Activated CD8-positive, alpha-beta memory T cell treated with anti-CD3 and anti-CD28 coated beads for 24 hours (primary cell): ENCODE results near the gene GPER1.
"Not testable (repeated sequence)": the region's sequence is repeated elsewhere in the genome, so short reads cannot be mapped to it uniquely, and the experiment has no call there.

Experiments
- DNase-seq: peaks from one replicate; pipeline ENCODE4 v3.0.0-alpha.2; 2020

Gene GPER1

DNA sequence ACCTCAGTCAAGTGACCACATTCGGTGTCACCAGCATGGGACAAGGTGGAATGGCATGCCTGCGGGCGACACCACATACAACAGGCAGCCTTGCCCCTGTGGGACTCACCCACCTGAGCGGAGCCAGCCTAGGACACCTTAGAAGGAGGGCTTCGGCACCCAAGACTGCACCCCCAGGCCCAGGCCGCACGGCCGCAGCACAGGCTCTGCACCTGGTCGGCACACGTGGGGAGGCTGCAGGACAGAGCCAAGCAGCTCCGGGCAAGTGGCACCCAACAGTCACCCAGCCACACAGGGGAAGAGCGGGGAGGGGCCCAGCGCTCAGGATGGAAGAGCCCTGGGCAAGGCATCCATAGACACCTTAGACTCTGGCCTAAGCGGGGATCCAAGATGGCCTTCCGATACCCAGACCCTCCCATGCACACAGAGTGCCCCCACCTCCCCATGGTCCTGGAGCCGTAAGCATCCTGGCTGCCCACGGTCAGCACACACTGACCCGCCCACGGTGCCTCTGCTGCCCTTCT lies 16.1 kb upstream of the GPER1 start:
- no peak for DNase-seq

DNA sequence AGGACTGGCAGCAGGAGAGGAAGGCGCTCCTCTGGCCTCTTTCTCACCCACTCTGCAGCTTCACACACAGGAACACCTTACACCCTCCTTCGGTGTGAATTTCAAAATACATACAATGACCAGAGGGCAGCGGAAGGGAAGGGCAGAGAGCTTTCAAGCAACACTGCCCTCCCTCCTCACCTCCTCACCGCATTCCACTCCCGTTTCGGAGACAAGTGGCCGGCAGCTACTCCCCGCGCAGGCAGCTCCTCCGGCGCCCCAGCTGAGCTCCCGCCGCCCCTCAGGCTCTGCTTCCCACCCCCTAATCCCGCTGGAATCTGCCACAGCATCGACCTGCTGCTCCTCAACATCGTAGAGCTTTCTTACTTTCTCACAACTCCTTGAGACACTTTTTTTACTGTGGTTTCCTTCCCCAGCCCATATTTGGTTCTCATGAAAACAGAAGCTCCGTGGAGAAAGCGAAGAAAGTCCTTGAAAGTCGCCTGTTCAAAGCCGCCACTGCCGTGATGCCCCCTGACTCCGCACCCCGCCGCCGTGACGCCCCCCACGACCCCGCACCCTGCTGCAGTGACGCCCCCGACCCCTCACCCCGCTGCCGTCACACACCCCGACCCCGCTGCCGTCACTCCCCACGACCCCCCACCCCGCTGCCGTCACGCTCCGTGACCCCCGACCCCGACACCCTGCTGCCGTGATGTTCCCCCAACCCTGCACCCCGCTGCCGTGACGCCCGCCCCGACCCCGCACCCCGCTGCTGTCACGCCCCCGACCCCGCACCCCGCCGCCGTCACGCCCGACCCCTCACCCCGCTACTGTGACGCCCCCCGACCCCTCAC lies 14.6 kb upstream of the GPER1 start:
- no peak for DNase-seq

DNA sequence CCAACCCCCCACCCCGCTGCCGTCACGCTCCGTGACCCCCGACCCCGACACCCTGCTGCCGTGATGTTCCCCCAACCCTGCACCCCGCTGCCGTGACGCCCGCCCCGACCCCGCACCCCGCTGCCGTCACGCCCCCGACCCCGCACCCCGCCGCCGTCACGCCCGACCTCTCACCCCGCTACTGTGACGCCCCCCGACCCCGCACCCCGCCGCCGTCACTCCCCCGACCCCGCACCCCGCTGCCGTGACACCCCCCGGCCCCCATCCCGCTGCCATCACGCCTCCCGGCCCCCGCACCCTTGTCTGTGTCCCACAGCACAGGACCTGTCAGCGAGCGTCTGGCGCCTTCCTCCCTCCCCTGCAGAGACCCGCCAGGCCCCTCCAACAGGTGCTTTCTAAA lies 13.9 kb upstream of the GPER1 start:
- not testable (repeated sequence) for DNase-seq

DNA sequence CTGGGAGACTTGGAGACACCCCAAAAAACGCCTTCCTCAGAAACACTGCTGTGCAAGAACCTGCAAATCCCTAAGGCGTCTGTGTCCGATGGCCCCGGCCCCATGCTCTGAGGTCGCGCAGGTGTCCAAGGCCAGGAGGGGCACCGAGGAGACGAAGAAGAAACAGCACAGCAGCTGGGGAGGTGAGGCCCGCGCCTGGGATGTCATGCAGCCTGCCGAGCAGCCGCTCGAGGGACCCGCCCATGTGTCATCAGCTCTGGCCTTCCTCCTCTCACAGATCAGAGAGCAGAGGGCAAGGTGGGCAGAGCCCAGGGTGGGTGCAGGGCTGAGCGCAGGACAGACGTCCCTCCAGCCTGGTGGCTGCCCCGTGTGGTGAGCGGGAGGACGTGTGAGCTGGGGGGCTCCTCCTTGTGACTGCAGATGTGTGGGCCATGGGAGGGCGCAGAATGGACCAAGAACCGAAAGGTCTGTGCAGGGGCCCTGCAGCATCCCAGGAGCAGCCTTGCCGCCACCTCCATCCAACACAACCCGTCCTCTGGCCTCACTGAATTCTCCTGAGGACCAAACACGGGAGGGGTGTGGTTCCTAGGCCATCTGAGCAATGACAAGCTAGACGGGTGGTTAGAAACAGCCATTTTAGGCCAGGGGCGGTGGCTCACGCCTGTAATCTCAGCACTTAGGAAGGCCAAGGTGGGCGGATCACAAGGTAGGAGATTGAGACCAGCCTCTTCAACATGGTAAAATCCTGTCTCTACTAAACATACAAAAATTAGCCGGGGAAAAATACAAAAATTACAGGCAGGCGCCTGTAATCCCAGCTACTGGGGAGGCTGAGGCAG lies 13.1 kb upstream of the GPER1 start:
- no peak for DNase-seq

DNA sequence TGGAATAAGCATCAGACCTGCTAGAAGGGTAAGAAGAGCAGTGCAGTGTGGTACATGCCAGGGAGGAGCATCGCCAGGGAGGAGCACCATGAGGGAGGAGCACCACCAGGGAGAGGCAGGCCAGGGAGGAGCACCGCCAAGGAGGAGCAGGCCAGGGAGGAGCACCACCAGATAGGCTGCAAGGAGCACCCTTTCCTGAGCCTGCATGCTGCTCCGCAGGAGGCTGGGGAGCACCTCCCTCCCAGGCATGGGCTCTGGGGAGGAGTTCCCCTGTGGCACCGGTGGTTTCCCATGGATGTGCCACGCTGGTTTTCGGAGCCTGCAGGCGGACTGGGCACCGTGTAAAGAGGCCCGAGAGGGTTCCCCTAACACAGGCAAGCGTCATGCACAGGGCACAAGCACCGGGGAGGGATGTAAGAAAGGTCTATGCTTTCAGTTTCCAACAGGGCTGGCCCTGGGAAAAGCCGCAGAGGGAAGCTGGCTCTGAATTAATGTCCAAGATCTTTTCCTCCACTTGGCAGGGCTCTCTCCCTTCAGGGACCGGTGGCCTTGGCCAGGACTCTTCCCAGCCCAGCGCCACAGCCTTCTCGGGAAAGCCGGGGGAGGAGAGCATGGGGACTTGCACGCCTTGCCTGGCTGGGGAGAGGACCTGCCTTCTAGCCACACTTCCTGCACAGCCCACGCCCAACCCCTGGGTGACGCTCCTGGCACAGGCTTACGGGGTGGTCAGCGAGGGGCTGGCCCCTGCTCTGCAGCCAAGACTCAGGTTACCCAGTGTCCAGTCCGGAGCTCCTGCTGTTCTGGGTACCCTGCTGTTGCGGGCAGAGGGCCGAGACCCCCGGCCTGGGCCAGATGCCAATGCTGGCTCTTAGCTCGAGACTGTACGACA lies 11.5 kb upstream of the GPER1 start:
- no peak for DNase-seq

DNA sequence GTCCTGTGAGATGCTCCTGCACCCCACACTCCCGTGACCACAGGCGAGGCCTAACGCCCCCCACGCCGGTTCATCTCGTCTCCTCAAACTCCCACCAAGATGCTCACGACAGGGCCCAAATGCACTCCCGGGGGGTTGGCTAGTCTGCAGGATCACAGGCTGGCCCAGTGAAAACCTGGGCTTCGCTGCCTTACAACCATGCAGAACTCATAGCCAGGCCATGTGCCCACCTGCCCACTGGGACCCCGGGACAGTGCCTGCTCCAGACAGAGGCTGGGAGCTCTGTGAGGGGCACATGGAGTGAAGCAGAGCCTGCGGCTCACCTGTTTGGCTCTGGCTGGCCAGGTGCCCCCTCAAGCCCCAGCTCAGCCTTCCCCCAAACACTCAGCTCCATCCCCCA lies 9.4 kb upstream of the GPER1 start:
- no peak for DNase-seq

DNA sequence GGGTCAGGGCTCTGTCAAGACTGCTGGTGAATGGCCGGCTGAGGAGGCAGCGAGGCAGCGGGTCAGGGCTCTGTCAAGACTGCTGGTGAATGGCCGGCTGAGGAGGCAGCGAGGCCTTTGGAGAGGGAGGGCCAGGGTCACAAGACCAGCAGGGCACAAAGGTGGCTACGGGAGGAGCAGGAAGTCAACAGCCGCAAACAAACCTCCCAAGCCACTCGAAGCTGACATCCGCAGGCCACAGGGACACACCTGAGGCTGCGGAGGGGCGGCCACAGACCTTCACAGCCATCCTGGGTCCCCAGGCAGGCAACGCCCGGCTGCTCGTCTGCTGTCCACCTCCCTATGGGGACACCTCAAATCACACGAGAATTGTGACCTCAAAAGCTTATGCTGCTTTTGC lies 8.9 kb upstream of the GPER1 start:
- DNase-seq, result no peak

DNA sequence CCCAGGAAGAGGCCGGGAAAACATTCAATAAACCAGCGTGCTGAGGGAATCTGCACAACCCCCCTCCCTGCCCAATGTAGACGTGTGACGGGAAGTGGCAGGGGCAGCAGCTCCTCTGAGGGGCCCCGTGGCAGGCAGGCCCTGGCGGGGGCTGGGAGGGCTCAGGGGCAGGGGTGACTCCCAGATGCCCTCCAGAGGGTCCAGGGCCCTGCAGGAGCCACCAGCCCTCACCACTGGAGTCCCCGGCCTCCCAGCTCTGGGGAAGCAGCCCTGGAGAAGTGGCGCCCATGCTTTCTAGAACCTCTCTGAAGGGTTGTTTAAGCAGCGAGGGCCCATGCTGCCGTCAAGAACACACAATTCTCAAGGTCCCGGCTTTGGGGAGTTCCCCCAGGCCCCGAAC lies 8.4 kb upstream of the GPER1 start:
- no peak for DNase-seq

DNA sequence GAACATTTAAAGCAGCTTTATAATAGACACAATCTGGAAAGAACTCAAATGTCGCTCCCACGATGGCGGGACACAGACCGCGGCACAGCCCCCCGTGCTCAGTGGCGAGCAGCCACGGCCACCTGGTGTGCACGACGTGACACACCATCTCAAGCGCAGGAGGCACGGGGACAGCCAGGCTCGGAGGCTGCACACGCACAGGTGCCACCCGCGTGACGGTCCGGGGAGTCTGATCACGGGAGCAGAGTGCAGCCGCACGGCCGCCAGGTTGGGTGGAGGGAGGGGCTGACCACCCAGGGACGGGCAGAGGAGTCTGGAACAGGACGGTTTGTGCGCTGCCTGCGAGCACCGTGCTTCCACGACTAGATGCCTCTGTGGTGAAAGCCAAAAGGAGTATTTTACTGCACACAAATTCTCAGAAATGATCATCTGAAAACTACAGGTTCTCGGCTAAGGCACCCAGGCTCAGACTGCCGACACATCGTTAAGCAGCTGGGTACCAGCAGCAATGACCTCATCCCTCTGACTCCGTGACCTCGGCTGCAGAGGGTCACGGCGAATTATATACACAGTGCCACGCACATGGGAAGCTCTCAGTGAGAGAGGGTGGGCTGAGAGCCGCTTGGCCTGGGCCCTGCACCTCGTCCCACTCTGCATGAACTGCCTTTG lies 7.5 kb upstream of the GPER1 start:
- DNase-seq, result no peak

DNA sequence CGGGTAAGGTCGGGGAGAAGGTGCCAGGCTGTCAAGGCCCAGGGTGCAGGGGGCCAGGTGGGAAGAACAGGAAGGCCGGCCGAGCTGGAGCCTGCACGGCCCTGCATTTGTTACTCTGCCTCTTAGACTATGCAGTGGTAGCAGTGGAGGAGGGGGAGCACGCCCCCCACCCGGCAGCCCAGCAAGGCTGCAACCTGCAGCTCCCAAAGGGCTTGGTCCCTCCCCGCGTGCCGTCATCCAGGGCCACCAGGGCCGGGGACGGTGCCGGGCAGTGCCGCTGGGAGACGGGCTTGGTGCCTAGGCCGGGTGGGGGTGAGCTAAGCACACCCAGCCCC lies 7.0 kb upstream of the GPER1 start:
- no peak for DNase-seq

DNA sequence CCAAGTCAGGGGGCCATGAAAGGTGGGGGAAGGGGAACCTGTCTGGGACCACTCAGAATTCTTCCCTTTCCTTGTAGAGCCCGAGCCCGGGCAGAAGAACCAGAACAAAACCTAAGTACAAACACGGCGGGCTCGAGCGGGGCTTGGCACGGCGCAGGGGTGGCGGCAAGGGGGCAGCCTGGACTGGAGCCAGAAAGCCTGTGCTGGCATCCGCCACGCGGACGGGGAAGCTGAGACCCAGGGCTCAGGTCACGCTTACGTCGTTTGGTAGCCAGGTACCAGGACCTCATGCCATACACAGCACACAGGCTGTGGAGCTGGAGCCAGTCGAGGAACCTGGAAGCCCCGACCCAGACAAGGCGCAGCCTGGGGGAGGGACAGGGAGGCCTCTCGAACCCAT lies 6.6 kb upstream of the GPER1 start:
- DNase-seq, result no peak

DNA sequence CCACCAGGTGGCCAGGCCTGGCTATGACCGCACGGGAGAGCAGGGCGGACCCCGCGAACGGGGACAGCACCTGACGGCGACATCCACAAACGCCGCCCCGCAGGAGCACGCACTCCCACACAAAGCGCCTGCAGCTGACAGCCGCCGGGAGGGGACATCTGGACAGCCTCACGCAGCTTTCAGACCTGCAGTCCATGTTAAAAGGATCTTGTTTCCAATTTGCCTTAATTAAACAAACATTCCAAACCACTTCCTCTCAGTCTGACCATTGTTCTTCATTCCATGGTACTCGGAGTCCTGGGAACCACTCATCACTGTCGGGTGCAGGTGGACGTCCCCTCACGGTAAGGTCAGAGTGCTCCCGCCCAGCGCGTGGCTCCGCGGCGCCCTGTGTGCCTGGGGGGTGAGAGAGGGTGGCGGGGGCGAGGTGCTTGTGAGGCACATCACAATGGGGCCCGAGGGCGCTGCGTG lies 5.9 kb upstream of the GPER1 start:
- DNase-seq, result no peak

DNA sequence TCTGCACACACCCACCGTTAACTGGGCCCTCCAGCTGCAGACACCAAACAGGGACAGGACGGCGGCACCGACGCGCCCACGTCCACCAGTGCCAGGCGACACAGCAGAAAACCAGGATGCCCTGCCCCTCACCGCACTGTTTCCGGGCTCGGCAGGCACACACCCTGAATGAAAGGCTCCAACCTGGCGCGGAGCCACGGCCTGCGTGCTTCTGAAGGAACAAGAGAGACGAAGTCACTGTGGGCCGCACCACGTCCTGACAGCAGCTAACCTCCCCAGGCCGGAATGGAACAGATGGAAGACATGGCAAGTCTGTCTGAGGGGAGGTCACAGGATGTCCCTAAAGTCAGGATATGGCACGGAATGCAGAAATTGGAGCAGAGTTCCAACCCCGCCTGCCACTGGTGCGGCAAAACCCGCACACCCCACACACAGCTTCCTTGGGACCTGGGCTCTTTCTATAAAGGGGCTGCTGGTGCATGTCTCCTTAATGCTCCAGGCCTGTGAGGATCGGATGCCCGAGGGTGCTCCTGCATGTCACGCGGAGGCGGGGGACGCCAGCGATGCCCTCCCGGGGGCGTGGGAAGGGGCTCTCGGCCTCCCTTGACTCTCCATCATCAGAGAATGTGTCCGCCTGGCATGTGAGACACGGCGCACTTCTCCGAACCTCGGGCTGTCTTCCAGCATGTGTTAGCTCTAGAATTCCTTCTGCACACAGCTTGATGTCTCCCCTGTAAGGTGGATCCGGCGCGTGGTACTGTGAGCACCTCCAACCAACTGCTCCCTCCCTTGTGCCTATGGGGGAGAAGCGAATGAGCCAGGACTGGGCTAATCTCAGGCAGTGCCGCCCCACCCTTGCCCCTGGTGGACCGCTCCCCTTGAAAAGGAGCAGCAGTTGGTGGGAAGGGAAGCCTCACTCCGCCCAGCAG lies 3.9 kb upstream of the GPER1 start:
- DNase-seq, result no peak

DNA sequence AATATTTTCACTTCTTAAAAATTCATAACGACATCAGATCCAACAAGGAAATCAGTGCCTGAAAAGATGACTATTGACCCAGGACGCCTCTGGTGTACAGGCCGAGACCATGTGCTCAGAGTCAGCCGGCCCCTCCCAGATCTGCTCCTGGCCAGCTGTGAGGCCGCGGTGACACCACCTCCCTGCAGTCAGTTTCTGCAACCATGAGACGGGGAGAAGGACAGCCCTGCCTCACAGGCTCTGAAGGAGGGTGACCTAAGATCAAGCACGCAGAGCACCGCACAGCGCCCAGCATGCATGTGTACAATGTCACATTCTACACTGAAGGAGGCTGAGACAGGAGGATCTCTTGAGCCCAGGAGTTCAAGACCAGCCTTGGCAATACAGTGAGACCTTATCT lies 2.6 kb upstream of the GPER1 start:
- DNase-seq, result no peak

DNA sequence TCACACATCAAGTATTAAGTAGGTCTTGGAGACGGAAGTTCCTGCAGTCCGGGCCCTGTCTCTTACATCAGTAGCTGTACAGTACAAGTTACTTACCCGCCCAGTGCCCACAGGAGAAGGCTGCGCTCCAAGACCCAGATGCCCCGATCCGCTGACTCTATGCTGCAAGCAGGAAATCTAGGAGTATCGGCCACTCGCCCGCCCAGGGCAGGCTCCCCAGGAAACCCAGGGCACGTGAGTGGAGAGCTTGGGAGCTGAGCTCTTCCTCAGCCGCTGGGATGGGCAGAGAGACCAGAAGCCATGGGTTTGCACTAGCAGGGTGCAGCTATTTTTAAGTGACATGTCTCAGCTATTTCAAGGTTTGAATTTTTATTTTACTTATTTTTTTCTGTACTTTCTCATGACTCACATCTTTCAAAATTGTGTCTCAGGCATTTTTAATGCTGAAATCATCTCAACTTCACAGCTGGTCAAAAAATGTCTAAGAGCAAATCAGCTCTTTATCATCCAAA lies 1.9 kb upstream of the GPER1 start:
- DNase-seq, result no peak

DNA sequence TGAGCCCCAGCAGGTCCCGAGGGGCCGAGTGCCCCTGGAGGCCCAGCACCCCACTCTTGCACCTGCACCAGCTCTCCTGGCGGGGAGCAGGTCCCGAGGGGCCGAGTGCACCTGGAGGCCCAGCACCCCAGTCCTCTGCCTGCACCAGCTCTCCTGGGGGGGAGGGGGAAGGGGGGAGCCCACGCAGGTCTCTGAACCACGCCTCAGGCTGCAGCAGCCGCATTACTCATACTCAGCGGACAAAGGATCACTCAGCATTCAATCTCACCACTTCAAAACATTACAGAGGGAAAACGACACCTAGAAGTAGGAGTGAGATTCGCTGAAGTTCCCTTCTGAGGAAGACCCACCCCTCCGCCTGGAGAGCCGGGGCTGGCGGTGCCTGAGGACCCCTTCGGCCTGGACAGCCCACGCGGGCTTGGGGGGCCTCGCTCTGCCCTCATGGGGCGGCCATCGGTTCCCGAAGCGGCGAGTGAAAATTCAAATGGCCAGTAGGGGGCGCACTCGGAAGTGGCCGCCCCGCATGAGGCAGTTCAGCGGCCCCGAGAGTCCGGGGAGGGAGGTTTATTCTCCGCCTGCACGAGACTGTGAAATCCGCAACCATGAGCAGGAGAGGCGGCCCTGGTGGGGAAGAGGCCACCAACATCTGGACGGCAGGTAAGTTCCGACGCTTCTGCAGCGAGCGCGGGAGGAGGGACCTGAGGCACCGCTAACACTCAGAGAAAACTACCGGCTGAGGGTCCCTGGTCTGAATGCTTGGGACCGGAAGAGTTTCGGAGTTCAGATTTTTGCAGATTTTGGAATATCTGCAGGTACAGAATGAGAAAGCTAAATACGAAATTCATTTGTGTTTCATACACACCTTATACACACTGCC lies 1.1 kb upstream of the GPER1 start:
- peak; percentile 91 for DNase-seq

DNA sequence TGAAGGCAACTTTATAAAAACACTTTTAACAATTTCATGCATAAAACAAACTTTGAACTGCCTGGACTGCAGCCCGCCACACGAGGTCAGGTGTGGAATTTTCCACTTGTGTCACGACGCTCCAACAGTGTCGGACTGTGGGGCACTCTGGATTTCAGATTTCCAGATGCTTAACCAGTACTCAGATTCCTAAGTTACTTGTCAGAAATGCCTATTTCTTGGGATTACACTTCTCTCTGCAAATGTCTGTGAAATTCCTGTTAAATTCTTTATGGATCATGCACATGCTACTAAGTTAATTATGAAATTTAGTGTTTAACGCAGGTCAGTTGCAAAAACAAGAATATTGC lies 473 bp upstream of the GPER1 start:
- no peak for DNase-seq

DNA sequence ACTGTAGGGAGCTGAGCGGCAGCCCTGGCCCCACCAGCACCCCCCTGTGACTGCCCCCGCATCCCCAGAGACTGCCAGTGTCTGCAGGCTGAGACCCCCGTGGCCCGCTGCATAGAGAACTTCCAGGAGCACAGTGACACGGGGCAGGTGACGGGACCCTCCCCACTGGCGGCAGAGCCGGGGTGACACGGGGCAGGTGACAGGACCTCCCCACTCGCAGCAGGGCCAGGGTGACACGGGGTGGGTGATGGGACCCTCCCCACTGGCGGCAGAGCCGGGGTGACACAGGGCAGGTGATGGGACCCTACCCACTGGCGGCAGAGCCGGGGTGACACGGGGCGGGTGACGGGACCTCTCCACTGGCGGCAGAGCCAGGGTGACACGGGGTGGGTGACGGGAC lies 2.3 kb downstream of the GPER1 start:
- no peak for DNase-seq

DNA sequence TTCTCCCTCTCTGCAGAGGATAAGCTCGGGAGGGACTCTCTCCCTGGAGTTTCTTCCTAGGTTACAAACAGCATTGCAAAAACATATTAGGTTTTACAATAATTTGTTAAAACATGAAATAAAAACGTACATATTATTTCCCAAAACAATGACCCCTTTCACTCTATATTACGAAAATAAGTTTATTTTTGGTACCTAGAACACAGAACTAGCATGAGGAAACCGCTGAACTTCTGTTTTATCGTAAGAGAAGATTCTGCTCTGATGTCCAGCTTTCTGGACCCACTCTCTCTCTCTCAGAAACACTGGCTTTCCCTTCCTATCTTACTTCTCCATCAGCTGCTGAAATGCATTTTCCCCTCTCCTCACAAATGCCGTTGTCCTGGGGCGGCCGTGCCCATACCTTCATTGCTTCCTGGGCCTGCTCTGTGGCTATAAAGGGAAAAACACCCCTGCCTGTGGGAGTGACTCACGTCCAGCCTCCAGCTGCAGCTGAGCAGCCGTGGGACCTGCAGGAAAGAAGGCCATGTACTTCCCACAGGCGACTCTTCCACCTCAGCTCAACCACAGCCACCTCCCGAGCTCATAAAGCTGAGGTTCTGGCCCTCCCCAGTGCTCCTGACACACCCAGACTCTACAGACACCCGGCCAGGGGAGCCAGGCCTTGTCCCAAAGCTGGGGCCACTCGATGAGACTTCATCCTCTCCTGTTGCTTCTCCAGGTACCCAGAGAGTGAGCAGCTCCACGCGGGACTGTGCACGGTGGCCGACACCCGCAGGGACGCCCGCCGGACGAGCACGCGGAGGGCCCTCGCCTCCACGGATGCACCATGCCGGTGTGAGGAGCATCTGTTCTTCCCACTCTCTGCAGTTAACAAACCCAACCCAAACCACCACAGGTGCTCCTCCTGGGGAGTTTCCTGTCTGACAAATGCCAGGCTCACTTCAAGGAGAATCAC lies 3.1 kb downstream of the GPER1 start:
- DNase-seq, result no peak
